Endothelial cell (in vitro differentiated cells): ENCODE results near the gene CIAPIN1. TPM values are rescaled to one million over a fixed set of nuclear protein-coding genes. Genes with fewer than 3 reads are reported as not detected.

Source experiments
- DNase-seq: peaks from one replicate; pipeline ENCODE4 v3.0.0; 2021; ENCODE audit warnings: low spot score
- H3K27ac Mint-ChIP-seq: one replicate; pipeline ENCODE4 v1.8.0; 2021; ENCODE audit warnings: mixed read lengths, inconsistent platforms; ENCODE audit not compliant: unreplicated experiment
- H3K27me3 Mint-ChIP-seq: one replicate; pipeline ENCODE4 v1.8.0; 2021; ENCODE audit warnings: mild to moderate bottlenecking, moderate library complexity, mixed read lengths, inconsistent platforms; ENCODE audit not compliant: unreplicated experiment
- H3K36me3 Mint-ChIP-seq: one replicate; pipeline ENCODE4 v1.8.0; 2021; ENCODE audit warnings: mild to moderate bottlenecking, low read depth, mixed read lengths, inconsistent platforms; ENCODE audit not compliant: unreplicated experiment
- H3K4me1 Mint-ChIP-seq: one replicate; pipeline ENCODE4 v1.8.0; 2021; ENCODE audit warnings: mild to moderate bottlenecking, mixed read lengths, inconsistent platforms; ENCODE audit not compliant: unreplicated experiment
- H3K4me3 Mint-ChIP-seq: one replicate; pipeline ENCODE4 v1.8.0; 2021; ENCODE audit warnings: mild to moderate bottlenecking, mixed read lengths, inconsistent platforms; ENCODE audit not compliant: unreplicated experiment
- H3K9me3 Mint-ChIP-seq: one replicate; pipeline ENCODE4 v1.8.0; 2021; ENCODE audit warnings: mixed read lengths, inconsistent platforms; ENCODE audit not compliant: unreplicated experiment
- total RNA-seq: library from RNA; stranded (reverse); fragmentation: NEBNext Ultra II Directional; extraction: Animal tissue kit (Norgen Biotek cat#: 25700); gene quantifications from one replicate; pipeline ENCODE4 v1.2.1, GENCODE V29; 2021; ENCODE audit not compliant: unreplicated experiment
- TF ChIP-seq, protein P1 (sequence below): fragments of 200-600 bp; sonication (generic); IDR thresholded peaks from one replicate; pipeline ENCODE4 v1.5.0; 2021; ENCODE audit warnings: antibody characterized with exemption; ENCODE audit not compliant: unreplicated experiment

The CIAPIN1 gene
- total RNA-seq, 1 donor from 2014 or later, result 82.6 TPM

DNA sequence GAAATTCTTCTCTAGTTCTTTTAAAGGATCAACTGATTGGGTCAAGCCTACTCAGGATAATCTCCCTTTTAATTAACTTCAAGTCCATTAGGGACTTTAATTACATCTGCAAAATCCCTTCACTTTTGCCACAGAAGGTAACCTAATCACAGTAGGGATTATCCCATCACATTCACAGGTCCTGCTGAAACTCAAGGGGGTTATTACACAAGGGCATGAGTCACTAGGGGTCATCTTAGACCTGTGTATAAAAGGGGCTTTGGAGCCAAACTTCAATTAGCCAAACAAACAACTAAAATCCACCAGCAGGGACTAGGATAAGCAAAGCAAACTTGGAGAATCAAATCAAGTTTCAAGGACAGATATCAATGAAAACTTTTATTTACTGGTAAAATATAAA is 19.4 kb downstream of the CIAPIN1 start:
- TF ChIP-seq, protein P1, sequence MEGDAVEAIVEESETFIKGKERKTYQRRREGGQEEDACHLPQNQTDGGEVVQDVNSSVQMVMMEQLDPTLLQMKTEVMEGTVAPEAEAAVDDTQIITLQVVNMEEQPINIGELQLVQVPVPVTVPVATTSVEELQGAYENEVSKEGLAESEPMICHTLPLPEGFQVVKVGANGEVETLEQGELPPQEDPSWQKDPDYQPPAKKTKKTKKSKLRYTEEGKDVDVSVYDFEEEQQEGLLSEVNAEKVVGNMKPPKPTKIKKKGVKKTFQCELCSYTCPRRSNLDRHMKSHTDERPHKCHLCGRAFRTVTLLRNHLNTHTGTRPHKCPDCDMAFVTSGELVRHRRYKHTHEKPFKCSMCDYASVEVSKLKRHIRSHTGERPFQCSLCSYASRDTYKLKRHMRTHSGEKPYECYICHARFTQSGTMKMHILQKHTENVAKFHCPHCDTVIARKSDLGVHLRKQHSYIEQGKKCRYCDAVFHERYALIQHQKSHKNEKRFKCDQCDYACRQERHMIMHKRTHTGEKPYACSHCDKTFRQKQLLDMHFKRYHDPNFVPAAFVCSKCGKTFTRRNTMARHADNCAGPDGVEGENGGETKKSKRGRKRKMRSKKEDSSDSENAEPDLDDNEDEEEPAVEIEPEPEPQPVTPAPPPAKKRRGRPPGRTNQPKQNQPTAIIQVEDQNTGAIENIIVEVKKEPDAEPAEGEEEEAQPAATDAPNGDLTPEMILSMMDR, result no peak
- DNase-seq, result no peak
- Mint-ChIP-seq H3K27ac (no peak overlapping the region), H3K36me3 (peaks cover 51% of the 10 kb centered on the region), H3K4me1 (no peaks in the 10 kb centered on the region), H3K27me3 (peaks cover 2% of the 10 kb centered on the region), H3K4me3 (no peak overlapping the region), H3K9me3 (no peaks in the 10 kb centered on the region)

DNA sequence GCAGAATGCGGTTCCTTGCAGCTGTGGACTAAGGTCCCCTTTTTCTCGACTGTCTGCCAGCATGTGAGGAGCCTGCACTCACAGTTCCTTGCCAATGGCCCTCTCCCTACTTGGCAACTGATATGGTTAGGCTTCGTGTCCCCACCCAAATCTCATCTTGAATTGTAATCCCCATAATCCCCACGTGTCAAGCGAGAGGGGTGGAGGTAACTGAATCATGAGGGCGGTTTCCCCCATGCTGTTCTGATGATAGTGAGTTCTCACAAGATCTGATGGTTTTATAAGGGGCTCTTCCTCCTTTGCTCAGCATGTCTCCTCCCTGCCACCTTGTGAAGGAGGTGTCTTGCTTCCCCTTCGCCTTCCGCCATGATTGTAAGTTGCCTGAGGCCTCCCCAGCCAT is 19.9 kb downstream of the CIAPIN1 start:
- H3K4me3 Mint-ChIP-seq, result no peak overlapping the region
- DNase-seq, result no peak
- no peak overlapping the region for H3K27ac Mint-ChIP-seq
- H3K4me1 Mint-ChIP-seq, result peaks cover 3% of the 10 kb centered on the region
- peaks cover 4% of the 10 kb centered on the region for H3K27me3 Mint-ChIP-seq
- TF ChIP-seq, protein P1, result no peak
- H3K36me3 Mint-ChIP-seq, result peaks cover 47% of the 10 kb centered on the region
- no peaks in the 10 kb centered on the region for H3K9me3 Mint-ChIP-seq

GRCh38 chr16:57426356-57426755 is 20.8 kb downstream of the CIAPIN1 start:
- peaks cover 6% of the 10 kb centered on the region for H3K4me1 Mint-ChIP-seq
- no peak for DNase-seq
- peaks cover 43% of the 10 kb centered on the region for H3K36me3 Mint-ChIP-seq

DNA sequence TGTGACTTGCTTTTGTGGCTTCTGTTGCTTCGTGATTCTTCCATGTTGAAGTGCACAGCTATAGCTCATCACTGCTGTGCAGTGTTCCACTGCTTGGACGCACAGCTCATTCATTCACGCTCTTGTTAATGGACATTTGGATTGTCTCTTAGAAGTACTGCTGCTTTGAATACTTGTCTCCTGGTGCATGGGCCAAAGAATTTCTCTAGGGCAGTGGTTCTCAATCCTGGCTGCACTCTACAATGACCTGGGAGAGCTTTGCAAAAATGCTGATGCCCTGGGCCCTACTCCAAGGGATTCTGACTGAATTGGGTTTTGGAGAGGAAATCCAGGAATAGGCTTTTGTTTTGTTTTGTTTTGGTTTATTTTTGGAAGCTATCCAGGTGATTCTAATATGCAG is 22.6 kb downstream of the CIAPIN1 start:
- peaks cover 27% of the 10 kb centered on the region for H3K36me3 Mint-ChIP-seq
- TF ChIP-seq, protein P1, result no peak
- no peak for DNase-seq
- peaks cover 8% of the 10 kb centered on the region for H3K4me1 Mint-ChIP-seq
- H3K27ac Mint-ChIP-seq, result no peak overlapping the region
- H3K27me3 Mint-ChIP-seq, result peaks cover 4% of the 10 kb centered on the region
- H3K4me3 Mint-ChIP-seq, result no peak overlapping the region
- H3K9me3 Mint-ChIP-seq, result no peaks in the 10 kb centered on the region

More at GRCh38 chr16:57426356-57426755, 20.8 kb downstream of the CIAPIN1 start:
- TF ChIP-seq, protein P1, result no peak
- Mint-ChIP-seq H3K27me3 (peaks cover 4% of the 10 kb centered on the region), H3K4me3 (no peak overlapping the region), H3K27ac (no peak overlapping the region), H3K9me3 (no peaks in the 10 kb centered on the region)

- no peaks in the 10 kb centered on the region for H3K9me3 Mint-ChIP-seq
Measured at GRCh38 chr16:57423152-57423551, 24.0 kb downstream of the CIAPIN1 start.

More at GRCh38 chr16:57423152-57423551, 24.0 kb downstream of the CIAPIN1 start:
- TF ChIP-seq, protein P1, result no peak
- Mint-ChIP-seq H3K27me3 (peaks cover 5% of the 10 kb centered on the region), H3K27ac (no peak overlapping the region), H3K36me3 (peaks cover 15% of the 10 kb centered on the region), H3K4me3 (no peak overlapping the region), H3K4me1 (peaks cover 11% of the 10 kb centered on the region)
- DNase-seq, result no peak
